GM20431 (cell line): ENCODE measurements around the gene MUC5B.

ENCODE experiments used
- in situ Hi-C: fragments of 300-500 bp; cut with MseI, MboI; formaldehyde crosslinking; loops from one replicate; pipeline ENCODE4 v1.15.0; 2020; ENCODE audit warnings: low sequenced_read_pairs; ENCODE audit not compliant: unreplicated experiment

The MUC5B gene

GRCh38 chr11:1292644-1293618 lies 70.1 kb downstream of the MUC5B start:
- in situ Hi-C loops: no loop called here

- in situ Hi-C loops: no loop called here
Measured at GRCh38 chr11:1293619-1294015, 70.8 kb downstream of the MUC5B start.

- in situ Hi-C loops: no loop called here
Measured at GRCh38 chr11:1295086-1295485, 72.2 kb downstream of the MUC5B start.

GRCh38 chr11:1295591-1295990 lies 72.7 kb downstream of the MUC5B start:
- in situ Hi-C loops: no loop called here

- in situ Hi-C loops: no loop called here
Measured at GRCh38 chr11:1296287-1296686, 73.4 kb downstream of the MUC5B start.

GRCh38 chr11:1297011-1297575 lies 74.2 kb downstream of the MUC5B start:
- in situ Hi-C loops: no loop called here

- in situ Hi-C loops: no loop called here
Measured at GRCh38 chr11:1297576-1298473, 75.0 kb downstream of the MUC5B start.

GRCh38 chr11:1298695-1299492 lies 76.0 kb downstream of the MUC5B start:
- in situ Hi-C loops: no loop called here

- in situ Hi-C loops: no loop called here
Measured at GRCh38 chr11:1299621-1300020, 76.8 kb downstream of the MUC5B start.

GRCh38 chr11:1300121-1300520 lies 77.3 kb downstream of the MUC5B start:
- in situ Hi-C loops: no loop called here

- in situ Hi-C loops: no loop called here
Measured at GRCh38 chr11:1300569-1301187, 77.8 kb downstream of the MUC5B start.

- in situ Hi-C loops: no loop called here
Measured at GRCh38 chr11:1301220-1302000, 78.5 kb downstream of the MUC5B start.

GRCh38 chr11:1302041-1302460 lies 79.2 kb downstream of the MUC5B start:
- in situ Hi-C loops: no loop called here

GRCh38 chr11:1302461-1303125 lies 79.7 kb downstream of the MUC5B start:
- in situ Hi-C loops: no loop called here

GRCh38 chr11:1303126-1303821 lies 80.4 kb downstream of the MUC5B start:
- in situ Hi-C loops: no loop called here

- in situ Hi-C loops: no loop called here
Measured at GRCh38 chr11:1303973-1304372, 81.1 kb downstream of the MUC5B start.

GRCh38 chr11:1304380-1304779 lies 81.5 kb downstream of the MUC5B start:
- in situ Hi-C loops: no loop called here
